Cardiac muscle cell (in vitro differentiated cells and primary cell): ENCODE results near the gene STAT5A. TPM values are rescaled to one million over a fixed set of nuclear protein-coding genes. Genes with fewer than 3 reads are reported as not detected.
"Not testable (repeated sequence)": the region's sequence is repeated elsewhere in the genome, so short reads cannot be mapped to it uniquely, and the experiment has no call there.

ENCODE experiments used
- DNase-seq, 2 donors: peaks; one replicate each; pipeline versions ENCODE4 v3.0.0 to v3.0.0-alpha.2; 2010 to 2017; ENCODE audit warnings: low read depth in 1 of 2, low spot score in 1 of 2
- H3K27ac ChIP-seq: fragments of 200-600 bp; sonication (generic); 2 replicates; pipeline ENCODE4 v1.5.1; 2016
- H3K27me3 ChIP-seq: fragments of 200-600 bp; sonication (generic); 2 replicates; pipeline ENCODE4 v1.6.0; 2016; ENCODE audit warnings: control low read depth
- H3K36me3 ChIP-seq: fragments of 200-600 bp; sonication (generic); 2 replicates; pipeline ENCODE4 v1.5.1; 2016; ENCODE audit warnings: control low read depth
- H3K4me1 ChIP-seq: fragments of 200-600 bp; sonication (generic); 2 replicates; pipeline ENCODE4 v1.8.1; 2017; ENCODE audit warnings: low read depth, mild to moderate bottlenecking, mixed run types
- H3K4me3 ChIP-seq: fragments of 200-600 bp; sonication (generic); 2 replicates; pipeline ENCODE4 v1.5.1; 2016; ENCODE audit warnings: mild to moderate bottlenecking
- H3K9me3 ChIP-seq: fragments of 200-600 bp; sonication (generic); 2 replicates; pipeline ENCODE4 v1.5.1; 2017; ENCODE audit warnings: low read depth, mild to moderate bottlenecking, control low read depth
- polyA plus RNA-seq: library from polyadenylated mRNA; unstranded; fragments of >200 nt; fragmentation: Nextera tagmentation; extraction: Ambion mirVana; gene quantifications from 2 replicates; pipeline ENCODE4 v1.2.1, GENCODE V29; 2016
- total RNA-seq: library from RNA; depleted of rRNA; stranded (reverse); fragments of >200 nt; gene quantifications from 2 replicates; pipeline ENCODE4 v1.2.3, GENCODE V29; 2016
- TF ChIP-seq, protein P1 (sequence below): IDR thresholded peaks from 2 replicates; pipeline ENCODE4 v1.5.1; 2012; ENCODE audit warnings: low read depth, mild to moderate bottlenecking, low read length

STAT5A gene
- total and polyA plus RNA-seq, 2 experiments from 2014 or later, result 8.2 to 12.2 TPM

DNA sequence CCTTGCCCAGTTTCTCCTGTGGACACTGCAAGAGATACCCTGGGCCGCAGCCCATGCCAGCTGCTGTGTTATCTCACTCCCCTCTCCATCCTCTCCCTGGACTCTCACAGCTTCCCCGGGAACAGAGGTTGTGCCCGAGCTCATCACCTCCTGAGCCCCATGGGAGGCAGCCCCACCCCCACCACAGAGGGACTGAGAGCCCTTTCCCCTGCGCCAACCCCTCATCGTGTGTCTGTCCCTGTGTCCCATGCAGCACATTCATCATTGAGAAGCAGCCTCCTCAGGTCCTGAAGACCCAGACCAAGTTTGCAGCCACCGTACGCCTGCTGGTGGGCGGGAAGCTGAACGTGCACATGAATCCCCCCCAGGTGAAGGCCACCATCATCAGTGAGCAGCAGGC, 12.7 kb downstream of the STAT5A start:
- no peak for DNase-seq
- no peak overlapping the region for H3K4me3 ChIP-seq
- TF ChIP-seq, protein P1, sequence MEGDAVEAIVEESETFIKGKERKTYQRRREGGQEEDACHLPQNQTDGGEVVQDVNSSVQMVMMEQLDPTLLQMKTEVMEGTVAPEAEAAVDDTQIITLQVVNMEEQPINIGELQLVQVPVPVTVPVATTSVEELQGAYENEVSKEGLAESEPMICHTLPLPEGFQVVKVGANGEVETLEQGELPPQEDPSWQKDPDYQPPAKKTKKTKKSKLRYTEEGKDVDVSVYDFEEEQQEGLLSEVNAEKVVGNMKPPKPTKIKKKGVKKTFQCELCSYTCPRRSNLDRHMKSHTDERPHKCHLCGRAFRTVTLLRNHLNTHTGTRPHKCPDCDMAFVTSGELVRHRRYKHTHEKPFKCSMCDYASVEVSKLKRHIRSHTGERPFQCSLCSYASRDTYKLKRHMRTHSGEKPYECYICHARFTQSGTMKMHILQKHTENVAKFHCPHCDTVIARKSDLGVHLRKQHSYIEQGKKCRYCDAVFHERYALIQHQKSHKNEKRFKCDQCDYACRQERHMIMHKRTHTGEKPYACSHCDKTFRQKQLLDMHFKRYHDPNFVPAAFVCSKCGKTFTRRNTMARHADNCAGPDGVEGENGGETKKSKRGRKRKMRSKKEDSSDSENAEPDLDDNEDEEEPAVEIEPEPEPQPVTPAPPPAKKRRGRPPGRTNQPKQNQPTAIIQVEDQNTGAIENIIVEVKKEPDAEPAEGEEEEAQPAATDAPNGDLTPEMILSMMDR, result no peak

DNA sequence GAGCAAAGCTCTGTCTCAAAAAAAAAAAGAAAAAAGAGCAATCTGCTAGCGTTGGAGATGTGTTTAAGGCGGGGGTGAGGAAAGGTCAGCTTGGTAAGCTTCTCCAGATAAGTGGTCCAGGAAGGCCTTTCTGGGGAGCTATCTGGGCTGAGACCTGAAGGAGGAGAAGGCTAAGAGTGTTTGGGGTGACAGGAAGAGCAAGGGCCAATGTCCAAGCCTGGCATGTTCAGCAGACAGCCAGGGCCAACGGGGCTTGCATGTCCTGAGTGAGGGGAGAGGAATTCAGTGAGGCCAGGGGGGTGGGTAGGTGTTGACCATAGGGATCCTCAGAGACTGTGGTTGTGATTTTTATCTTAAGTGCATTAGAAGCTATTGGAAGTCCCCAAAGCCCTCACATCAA, 15.4 kb downstream of the STAT5A start:
- Histone ChIP-seq H3K4me3 (no peak overlapping the region), H3K27me3 (no peaks in the 10 kb centered on the region), H3K27ac (no peak overlapping the region), H3K4me1 (no peaks in the 10 kb centered on the region), H3K9me3 (no peaks in the 10 kb centered on the region), H3K36me3 (no peaks in the 10 kb centered on the region)
- TF ChIP-seq, protein P1, result no peak
- no peak for DNase-seq

More for the DNA sequence above, 12.7 kb downstream of the STAT5A start:
- H3K9me3 ChIP-seq, result no peaks in the 10 kb centered on the region
- H3K4me1 ChIP-seq, result no peaks in the 10 kb centered on the region
- H3K27ac ChIP-seq, result no peak overlapping the region
- H3K36me3 ChIP-seq, result no peaks in the 10 kb centered on the region
- no peaks in the 10 kb centered on the region for H3K27me3 ChIP-seq

GRCh38 chr17:42304187-42305030, 16.1 kb downstream of the STAT5A start:
- TF ChIP-seq, protein P1, result no peak
- H3K36me3 ChIP-seq, result no peaks in the 10 kb centered on the region
- DNase-seq, result no peak

GRCh38 chr17:42305031-42305330, 16.7 kb downstream of the STAT5A start:
- not testable (repeated sequence) for H3K27ac ChIP-seq, H3K9me3 ChIP-seq, H3K36me3 ChIP-seq, DNase-seq, H3K4me3 ChIP-seq, H3K27me3 ChIP-seq, H3K4me1 ChIP-seq

More at GRCh38 chr17:42304187-42305030, 16.1 kb downstream of the STAT5A start:
- no peak overlapping the region for H3K27ac ChIP-seq
- no peaks in the 10 kb centered on the region for H3K27me3 ChIP-seq
- no peak overlapping the region for H3K4me3 ChIP-seq
- H3K4me1 ChIP-seq, result no peaks in the 10 kb centered on the region
- no peaks in the 10 kb centered on the region for H3K9me3 ChIP-seq

GRCh38 chr17:42305543-42306384, 17.5 kb downstream of the STAT5A start:
- no peak overlapping the region for H3K4me3 ChIP-seq
- H3K4me1 ChIP-seq, result no peaks in the 10 kb centered on the region
- no peaks in the 10 kb centered on the region for H3K9me3 ChIP-seq
- TF ChIP-seq, protein P1, result no peak
- no peak overlapping the region for H3K27ac ChIP-seq
- no peaks in the 10 kb centered on the region for H3K27me3 ChIP-seq
- H3K36me3 ChIP-seq, result no peaks in the 10 kb centered on the region
- DNase-seq, result no peak

- Histone ChIP-seq H3K27me3 (no peaks in the 10 kb centered on the region), H3K36me3 (no peaks in the 10 kb centered on the region), H3K4me1 (peaks cover 2% of the 10 kb centered on the region), H3K27ac (no peak overlapping the region), H3K4me3 (no peak overlapping the region), H3K9me3 (no peaks in the 10 kb centered on the region)
- TF ChIP-seq, protein P1, result no peak
- DNase-seq, result no peak
These were observed 18.0 kb downstream of the STAT5A start for GRCh38 chr17:42306385-42306667.
